ENCODE data around the gene MARCHF6. TPM values are rescaled to one million over a fixed set of nuclear protein-coding genes. Genes with fewer than 3 reads are reported as not detected.

The MARCHF6 gene
- total and polyA plus RNA-seq, 2 experiments from 2014 or later, result 70.8 to 77.5 TPM

GRCh38 chr5:10337986-10338385 lies 15.5 kb upstream of the MARCHF6 start:
- peaks cover 27% of the 10 kb centered on the region for H3K27me3 ChIP-seq (ENCODE audit: insufficient read depth)
- 0 out of 2 replicates have a peak, but pooled peaks cover 6% of the 10 kb centered on the region for H3F3A ChIP-seq (replicated peaks; ENCODE audit: low read depth)
- no peak overlapping the region; the same call in 2 of the 3 replicates for H3K4me3 Mint-ChIP-seq
- no peaks in the 10 kb centered on the region for H3K9me3 Mint-ChIP-seq
- H3K27ac ChIP-seq (ENCODE audit: low read depth), result no peak overlapping the region
- H3K4me3 ChIP-seq, result no peak overlapping the region
- no peaks in the 10 kb centered on the region for H3K9me2 ChIP-seq (ENCODE audit: insufficient read depth)
- H2AFZ ChIP-seq, result no peak overlapping the region
- H3K27ac Mint-ChIP-seq, result no peak overlapping the region
- H3K36me3 Mint-ChIP-seq (ENCODE audit: low read depth), result no peaks in the 10 kb centered on the region; the same call in 1 of the 3 replicates
- no peak overlapping the region for H3K4me2 ChIP-seq
- no peaks in the 10 kb centered on the region; the same call in none of the 2 replicates for H4K20me1 ChIP-seq (replicated peaks; ENCODE audit: insufficient read depth)
- H3K27me3 Mint-ChIP-seq (ENCODE audit: insufficient read depth, low read depth, poor library complexity), result peaks cover 27% of the 10 kb centered on the region
- H3K36me3 ChIP-seq (ENCODE audit: insufficient read depth), result no peaks in the 10 kb centered on the region
- H3K79me2 ChIP-seq (replicated peaks; ENCODE audit: insufficient read depth), result no peaks in the 10 kb centered on the region
- DNase-seq (ENCODE audit: low spot score) (no peak), ATAC-seq (no peak)
- TF ChIP-seq JUNB (IDR thresholded peaks at IDR 0.05; ENCODE audit: unreplicated experiment), result no peak
- peaks cover 17% of the 10 kb centered on the region for H3K4me1 Mint-ChIP-seq
- peaks cover 11% of the 10 kb centered on the region for H3K4me1 ChIP-seq (ENCODE audit: insufficient read depth)

DNA sequence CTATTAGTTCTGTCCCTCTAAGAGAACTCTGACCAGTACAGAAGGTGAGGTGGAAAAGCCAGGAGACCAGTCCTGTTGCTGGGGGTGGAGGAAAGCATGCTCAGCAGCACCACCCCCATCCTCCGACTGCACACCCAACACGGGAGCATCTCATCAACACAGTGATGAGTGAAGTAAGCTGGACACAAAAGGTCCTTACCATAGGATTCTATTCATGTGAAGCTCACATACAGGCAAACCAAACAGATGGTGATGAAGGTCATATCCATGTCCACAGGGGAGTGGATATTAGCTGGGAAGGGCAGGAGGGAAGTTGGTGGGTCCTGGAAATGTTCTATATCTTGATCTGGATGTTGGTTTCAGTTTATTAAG lies 14.8 kb upstream of the MARCHF6 start:
- no peak overlapping the region for H3K27ac ChIP-seq (ENCODE audit: low read depth)
- TF ChIP-seq, protein P1, sequence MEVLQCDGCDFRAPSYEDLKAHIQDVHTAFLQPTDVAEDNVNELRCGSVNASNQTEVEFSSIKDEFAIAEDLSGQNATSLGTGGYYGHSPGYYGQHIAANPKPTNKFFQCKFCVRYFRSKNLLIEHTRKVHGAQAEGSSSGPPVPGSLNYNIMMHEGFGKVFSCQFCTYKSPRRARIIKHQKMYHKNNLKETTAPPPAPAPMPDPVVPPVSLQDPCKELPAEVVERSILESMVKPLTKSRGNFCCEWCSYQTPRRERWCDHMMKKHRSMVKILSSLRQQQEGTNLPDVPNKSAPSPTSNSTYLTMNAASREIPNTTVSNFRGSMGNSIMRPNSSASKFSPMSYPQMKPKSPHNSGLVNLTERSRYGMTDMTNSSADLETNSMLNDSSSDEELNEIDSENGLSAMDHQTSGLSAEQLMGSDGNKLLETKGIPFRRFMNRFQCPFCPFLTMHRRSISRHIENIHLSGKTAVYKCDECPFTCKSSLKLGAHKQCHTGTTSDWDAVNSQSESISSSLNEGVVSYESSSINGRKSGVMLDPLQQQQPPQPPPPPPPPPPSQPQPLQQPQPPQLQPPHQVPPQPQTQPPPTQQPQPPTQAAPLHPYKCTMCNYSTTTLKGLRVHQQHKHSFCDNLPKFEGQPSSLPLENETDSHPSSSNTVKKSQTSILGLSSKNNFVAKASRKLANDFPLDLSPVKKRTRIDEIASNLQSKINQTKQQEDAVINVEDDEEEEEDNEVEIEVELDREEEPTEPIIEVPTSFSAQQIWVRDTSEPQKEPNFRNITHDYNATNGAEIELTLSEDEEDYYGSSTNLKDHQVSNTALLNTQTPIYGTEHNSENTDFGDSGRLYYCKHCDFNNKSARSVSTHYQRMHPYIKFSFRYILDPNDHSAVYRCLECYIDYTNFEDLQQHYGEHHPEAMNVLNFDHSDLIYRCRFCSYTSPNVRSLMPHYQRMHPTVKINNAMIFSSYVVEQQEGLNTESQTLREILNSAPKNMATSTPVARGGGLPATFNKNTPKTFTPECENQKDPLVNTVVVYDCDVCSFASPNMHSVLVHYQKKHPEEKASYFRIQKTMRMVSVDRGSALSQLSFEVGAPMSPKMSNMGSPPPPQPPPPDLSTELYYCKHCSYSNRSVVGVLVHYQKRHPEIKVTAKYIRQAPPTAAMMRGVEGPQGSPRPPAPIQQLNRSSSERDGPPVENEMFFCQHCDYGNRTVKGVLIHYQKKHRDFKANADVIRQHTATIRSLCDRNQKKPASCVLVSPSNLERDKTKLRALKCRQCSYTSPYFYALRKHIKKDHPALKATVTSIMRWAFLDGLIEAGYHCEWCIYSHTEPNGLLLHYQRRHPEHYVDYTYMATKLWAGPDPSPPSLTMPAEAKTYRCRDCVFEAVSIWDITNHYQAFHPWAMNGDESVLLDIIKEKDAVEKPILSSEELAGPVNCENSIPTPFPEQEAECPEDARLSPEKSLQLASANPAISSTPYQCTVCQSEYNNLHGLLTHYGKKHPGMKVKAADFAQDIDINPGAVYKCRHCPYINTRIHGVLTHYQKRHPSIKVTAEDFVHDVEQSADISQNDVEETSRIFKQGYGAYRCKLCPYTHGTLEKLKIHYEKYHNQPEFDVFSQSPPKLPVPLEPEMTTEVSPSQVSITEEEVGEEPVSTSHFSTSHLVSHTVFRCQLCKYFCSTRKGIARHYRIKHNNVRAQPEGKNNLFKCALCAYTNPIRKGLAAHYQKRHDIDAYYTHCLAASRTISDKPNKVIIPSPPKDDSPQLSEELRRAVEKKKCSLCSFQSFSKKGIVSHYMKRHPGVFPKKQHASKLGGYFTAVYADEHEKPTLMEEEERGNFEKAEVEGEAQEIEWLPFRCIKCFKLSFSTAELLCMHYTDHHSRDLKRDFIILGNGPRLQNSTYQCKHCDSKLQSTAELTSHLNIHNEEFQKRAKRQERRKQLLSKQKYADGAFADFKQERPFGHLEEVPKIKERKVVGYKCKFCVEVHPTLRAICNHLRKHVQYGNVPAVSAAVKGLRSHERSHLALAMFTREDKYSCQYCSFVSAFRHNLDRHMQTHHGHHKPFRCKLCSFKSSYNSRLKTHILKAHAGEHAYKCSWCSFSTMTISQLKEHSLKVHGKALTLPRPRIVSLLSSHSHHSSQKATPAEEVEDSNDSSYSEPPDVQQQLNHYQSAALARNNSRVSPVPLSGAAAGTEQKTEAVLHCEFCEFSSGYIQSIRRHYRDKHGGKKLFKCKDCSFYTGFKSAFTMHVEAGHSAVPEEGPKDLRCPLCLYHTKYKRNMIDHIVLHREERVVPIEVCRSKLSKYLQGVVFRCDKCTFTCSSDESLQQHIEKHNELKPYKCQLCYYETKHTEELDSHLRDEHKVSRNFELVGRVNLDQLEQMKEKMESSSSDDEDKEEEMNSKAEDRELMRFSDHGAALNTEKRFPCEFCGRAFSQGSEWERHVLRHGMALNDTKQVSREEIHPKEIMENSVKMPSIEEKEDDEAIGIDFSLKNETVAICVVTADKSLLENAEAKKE (CRISPR knock-in tag; IDR thresholded peaks at IDR 0.05), result no peak
- no peak for TF ChIP-seq NANOG (IDR thresholded peaks at IDR 0.05; ENCODE audit: borderline replicate concordance)
- TF ChIP-seq EZH2phosphoT487 (IDR thresholded peaks at IDR 0.05; ENCODE audit: unreplicated experiment), result no peak
- TF ChIP-seq ETS1 (IDR thresholded peaks at IDR 0.05), result no peak
- no peak for TF ChIP-seq REST (IDR thresholded peaks at IDR 0.05; ENCODE audit: unreplicated experiment)
- TF ChIP-seq JUNB (IDR thresholded peaks at IDR 0.05; ENCODE audit: unreplicated experiment), result no peak
- H3K4me3 ChIP-seq, result no peak overlapping the region
- no peak overlapping the region for H2AFZ ChIP-seq
- H3K4me2 ChIP-seq, result no peak overlapping the region
- H3K27me3 Mint-ChIP-seq (ENCODE audit: insufficient read depth, low read depth, poor library complexity), result peaks cover 20% of the 10 kb centered on the region
- peaks cover 17% of the 10 kb centered on the region for H3K4me1 Mint-ChIP-seq
- H3K79me2 ChIP-seq (replicated peaks; ENCODE audit: insufficient read depth), result no peaks in the 10 kb centered on the region
- H3K36me3 Mint-ChIP-seq (ENCODE audit: low read depth), result no peaks in the 10 kb centered on the region; the same call in 2 of the 3 replicates
- H3K9me2 ChIP-seq (ENCODE audit: insufficient read depth), result no peaks in the 10 kb centered on the region
- H3K4me3 Mint-ChIP-seq, result no peak overlapping the region
- no peaks in the 10 kb centered on the region for H3K9me3 Mint-ChIP-seq
- ATAC-seq (no peak), DNase-seq (ENCODE audit: low spot score) (no peak)
- H3F3A ChIP-seq (replicated peaks; ENCODE audit: low read depth), result 0 out of 2 replicates have a peak, but pooled peaks cover 6% of the 10 kb centered on the region
- peaks cover 20% of the 10 kb centered on the region for H3K27me3 ChIP-seq (ENCODE audit: insufficient read depth)
- no peaks in the 10 kb centered on the region for H3K36me3 ChIP-seq (ENCODE audit: insufficient read depth)
- no peak overlapping the region for H3K27ac Mint-ChIP-seq
- no peaks in the 10 kb centered on the region; the same call in none of the 2 replicates for H4K20me1 ChIP-seq (replicated peaks; ENCODE audit: insufficient read depth)
- H3K4me1 ChIP-seq (ENCODE audit: insufficient read depth), result peaks cover 11% of the 10 kb centered on the region

Measured in GM23338 (cell line).